Right cardiac atrium (tissue), 5 donors: ENCODE results near the gene C2. TPM values are rescaled to one million over a fixed set of nuclear protein-coding genes. Genes with fewer than 3 reads are reported as not detected.

Experiments
- ATAC-seq, 2 donors: fragments of 200-7000 bp; cut with Tn5 transposase; one replicate each; pipeline versions ENCODE4 v1.8.0 to v1.9.1; 2020; ENCODE audit warnings: moderate library complexity in 2 of 2, mild to moderate bottlenecking in 1 of 2
- DNase-seq, 3 donors: peaks; one replicate each; pipeline ENCODE4 v3.0.0-alpha.2; 2020
- H3K27ac ChIP-seq: one replicate; pipeline ENCODE4 v1.5.1; 2013; ENCODE audit warnings: mild to moderate bottlenecking, low read length, control low read depth, moderate library complexity
- H3K27me3 ChIP-seq: one replicate; pipeline ENCODE4 v1.6.1; 2013; ENCODE audit not compliant: control insufficient read depth, insufficient read depth
- H3K4me1 ChIP-seq: one replicate; pipeline ENCODE4 v1.6.1; 2013; ENCODE audit warnings: low read length; ENCODE audit not compliant: control insufficient read depth, insufficient read depth
- H3K4me3 ChIP-seq: one replicate; pipeline ENCODE4 v1.5.1; 2013; ENCODE audit warnings: low read length, control low read depth
- H3K9me3 ChIP-seq: one replicate; pipeline ENCODE4 v1.6.1; 2013; ENCODE audit warnings: low read length; ENCODE audit not compliant: control insufficient read depth
- WGBS: extraction: QIAGEN DNeasy Blood & Tissue Kit; methylation state at CpG from one replicate; pipeline ENCODE4 v1.1.7; 2013; 5-methylcytosine and 5-hydroxymethylcytosine counted together
- intact Hi-C, 4 donors: fragments of 100-400 bp; cut with DNase I; formaldehyde crosslinking; loops; one replicate each; pipeline versions ENCODE4 v1.11.0 to v1.14.0; 2022 to 2023
- polyA plus RNA-seq: library from polyadenylated mRNA; stranded (reverse); fragments of 200-250 nt; gene quantifications from one replicate; pipeline ENCODE4 v1.2.3, GENCODE V29; 2013
- total RNA-seq, 4 donors: library from RNA; stranded (reverse); fragmentation: NEBNext Ultra II Directional; extraction: Animal tissue kit (Norgen Biotek cat#: 25700); gene quantifications; one replicate each; pipeline ENCODE4 v1.2.1, GENCODE V29; 2021
- donor health status: healthy with polysubstance abuse.
- donor health status: DM: no; HTN: yes; CAD: no.
- donor health status: DM: no; HTN: no; CAD: no.
- donor health status: DM: no; HTN: yes; CAD: no; lungs with severe emphysema.
- donor health status: DM: yes; HTN: yes; CAD: no.

C2 gene
- total and polyA plus RNA-seq, 5 donors: 3.0 to 19.8 (median 11.4) TPM

GRCh38 chr6:31956796-31957195 is 29.3 kb downstream of the C2 start:
- Histone ChIP-seq H3K4me1 (no peaks in the 10 kb centered on the region), H3K9me3 (no peaks in the 10 kb centered on the region), H3K4me3 (no peak overlapping the region), H3K27me3 (no peaks in the 10 kb centered on the region), H3K27ac (no peak overlapping the region)
- no peak for DNase-seq
- no peak for ATAC-seq
- 93% methylated on average over 3 of the region's 3 CpGs for WGBS
- intact Hi-C loops: loop anchor here (5.0 to 10.0 kb wide), 4 partner anchors 52 to 272 kb away; partner anchors contain the start of genes ZBTB12 (in 3 of the 4), LY6G5C (in 2 of the 4) and EHMT2 (in 1 of the 4)

GRCh38 chr6:31958412-31958740 is 30.9 kb downstream of the C2 start:
- DNase-seq: no peak
- peak overlapping the region; percentile 40 for H3K27ac ChIP-seq
- peak in 1 of 2 donors; percentile 5 for ATAC-seq
- H3K4me1 ChIP-seq: no peaks in the 10 kb centered on the region
- no peaks in the 10 kb centered on the region for H3K9me3 ChIP-seq
- intact Hi-C loops: loop anchor here (5.0 to 10.0 kb wide), 4 partner anchors 54 to 274 kb away; partner anchors contain the start of genes ZBTB12 (in 3 of the 4), LY6G5C (in 2 of the 4) and EHMT2 (in 1 of the 4)
- no peaks in the 10 kb centered on the region for H3K27me3 ChIP-seq
- 8% methylated on average over 11 of the region's 11 CpGs for WGBS
- H3K4me3 ChIP-seq: peak overlapping the region; percentile 73

GRCh38 chr6:31958741-31959739 is 31.5 kb downstream of the C2 start, which contains the start of the genes NELFE and SKIC2:
NELFE (minus strand) TSS chr6:31958971; CDS start chr6:31958446, 525 bp downstream.
SKIC2 (plus strand) TSS chr6:31959175; CDS start chr6:31959193, 18 bp downstream.
- intact Hi-C loops: loop anchor here (5.0 to 10.0 kb wide), 4 partner anchors 54 to 274 kb away; partner anchors contain the start of genes ZBTB12 (in 3 of the 4), LY6G5C (in 2 of the 4) and EHMT2 (in 1 of the 4)
- Histone ChIP-seq H3K4me1 (no peaks in the 10 kb centered on the region), H3K27ac (peak within 1 kb of the TSS; percentile 67), H3K4me3 (peak within 1 kb of the TSS; percentile 73), H3K9me3 (no peaks in the 10 kb centered on the region), H3K27me3 (no peaks in the 10 kb centered on the region)
- WGBS: under 1% methylated on average over 59 of the region's 59 CpGs
- DNase-seq (peak; percentile 99), ATAC-seq (peak; percentile 98 to 99)

- WGBS: 91% methylated on average over 12 of the region's 12 CpGs
- Histone ChIP-seq H3K4me1 (no peaks in the 10 kb centered on the region), H3K9me3 (no peaks in the 10 kb centered on the region), H3K27ac (no peak overlapping the region), H3K27me3 (no peaks in the 10 kb centered on the region), H3K4me3 (no peak overlapping the region)
- ATAC-seq: no peak
- intact Hi-C loops: no loop called here
- no peak for DNase-seq
These were observed 34.1 kb downstream of the C2 start for GRCh38 chr6:31961616-31962015.

GRCh38 chr6:31963921-31964320 is 36.4 kb downstream of the C2 start:
- WGBS: 94% methylated on average over 19 of the region's 19 CpGs
- intact Hi-C loops: no loop called here

GRCh38 chr6:31965700-31966099 is 38.2 kb downstream of the C2 start:
- ATAC-seq (no peak), DNase-seq (peak in 2 of 3 donors; percentile 44 to 47)
- WGBS: 90% methylated on average over 13 of the region's 13 CpGs
- H3K27me3 ChIP-seq: no peaks in the 10 kb centered on the region
- H3K4me1 ChIP-seq: no peaks in the 10 kb centered on the region
- intact Hi-C loops: no loop called here
- H3K9me3 ChIP-seq: no peaks in the 10 kb centered on the region
- no peak overlapping the region for H3K4me3 ChIP-seq
- H3K27ac ChIP-seq: no peak overlapping the region

More at GRCh38 chr6:31963921-31964320, 36.4 kb downstream of the C2 start:
- Histone ChIP-seq H3K27me3 (no peaks in the 10 kb centered on the region), H3K9me3 (no peaks in the 10 kb centered on the region), H3K4me3 (no peak overlapping the region), H3K4me1 (no peaks in the 10 kb centered on the region), H3K27ac (no peak overlapping the region)
- no peak for DNase-seq
- ATAC-seq: no peak

- DNase-seq (peak in 1 of 3 donors; percentile 10), ATAC-seq (no peak)
- Histone ChIP-seq H3K27me3 (no peaks in the 10 kb centered on the region), H3K27ac (no peak overlapping the region), H3K4me1 (peaks cover 4% of the 10 kb centered on the region), H3K4me3 (no peak overlapping the region), H3K9me3 (no peaks in the 10 kb centered on the region)
- 90% methylated on average over 7 of the region's 7 CpGs for WGBS
- intact Hi-C loops: no loop called here
These were observed 39.0 kb downstream of the C2 start for GRCh38 chr6:31966506-31966905.

- ATAC-seq: no peak
- intact Hi-C loops: no loop called here
- no peaks in the 10 kb centered on the region for H3K9me3 ChIP-seq
- 85% methylated on average over 10 of the region's 10 CpGs for WGBS
- no peak overlapping the region for H3K4me3 ChIP-seq
- H3K27me3 ChIP-seq: no peaks in the 10 kb centered on the region
- peaks cover 4% of the 10 kb centered on the region for H3K4me1 ChIP-seq
- DNase-seq: peak in 1 of 3 donors; percentile 18
- no peak overlapping the region for H3K27ac ChIP-seq
These were observed 39.7 kb downstream of the C2 start for GRCh38 chr6:31966997-31967925.

- Histone ChIP-seq H3K27ac (no peak overlapping the region), H3K9me3 (no peaks in the 10 kb centered on the region), H3K4me3 (no peak overlapping the region), H3K4me1 (peaks cover 4% of the 10 kb centered on the region), H3K27me3 (no peaks in the 10 kb centered on the region)
- 79% methylated on average over 3 of the region's 3 CpGs for WGBS
- DNase-seq (peak in 1 of 3 donors; percentile 26), ATAC-seq (no peak)
- intact Hi-C loops: no loop called here
These were observed 40.4 kb downstream of the C2 start for GRCh38 chr6:31967926-31968320.

GRCh38 chr6:31968326-31968725 is 40.8 kb downstream of the C2 start:
- no peak for DNase-seq
- intact Hi-C loops: no loop called here

More at GRCh38 chr6:31968326-31968725, 40.8 kb downstream of the C2 start:
- no peak overlapping the region for H3K4me3 ChIP-seq
- WGBS: 80% methylated on average over 11 of the region's 11 CpGs
- H3K27me3 ChIP-seq: no peaks in the 10 kb centered on the region
- H3K27ac ChIP-seq: no peak overlapping the region
- ATAC-seq: no peak
- H3K4me1 ChIP-seq: peaks cover 4% of the 10 kb centered on the region
- no peaks in the 10 kb centered on the region for H3K9me3 ChIP-seq
